ENCODE data around the gene CEBPA. TPM values are rescaled to one million over a fixed set of nuclear protein-coding genes. Genes with fewer than 3 reads are reported as not detected.

Gene CEBPA
- total RNA-seq, 5 donors from 2014 or later (not counting 1 experiment from before 2014, with no cell fraction given): 1.1 to 2.1 (median 1.8) TPM

DNA sequence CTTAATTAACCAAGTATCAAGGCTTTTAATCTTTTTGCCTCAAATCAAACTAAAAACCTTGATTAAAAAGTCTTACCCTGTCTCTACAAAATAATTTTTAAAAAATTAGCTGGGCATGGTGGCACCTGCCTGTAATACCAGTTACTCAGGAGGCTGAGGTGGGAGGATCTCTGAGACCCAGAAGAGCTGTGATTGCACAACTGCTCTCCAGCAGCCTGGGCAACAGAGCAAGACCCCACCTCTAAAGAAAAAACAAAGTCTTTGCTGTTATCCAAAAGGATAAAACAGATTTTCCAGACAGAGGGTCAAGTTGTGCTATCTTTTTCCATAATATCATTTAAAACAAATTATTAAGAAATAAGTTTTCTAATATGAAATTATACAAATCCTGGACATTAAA, 44.3 kb upstream of the CEBPA start:
- no peak for ATAC-seq (replicated peaks in 1 of 4)
- peaks cover 46 to 55% of the 10 kb centered on the region in 2 donors for H3K27me3 Mint-ChIP-seq

GRCh38 chr19:33345163-33345562, 42.8 kb upstream of the CEBPA start:
- DNase-seq (no peak), ATAC-seq (replicated peaks in 1 of 4) (no peak)
- peaks cover 54 to 63% of the 10 kb centered on the region in 2 donors for H3K27me3 Mint-ChIP-seq
- H3K27ac Mint-ChIP-seq: no peak overlapping the region
- ChIA-PET CTCF (no interaction called here), POLR2A (no interaction called here)
- H3K36me3 Mint-ChIP-seq: no peaks in the 10 kb centered on the region
- no peak overlapping the region for H3K4me3 Mint-ChIP-seq
- H3K4me1 Mint-ChIP-seq: no peaks in the 10 kb centered on the region
- Histone ChIP-seq H3K9me3 (no peaks in the 10 kb centered on the region), H3K4me1 (ENCODE audit: control insufficient read depth in 1 of 2, extremely low read depth in 1 of 2, insufficient read depth in 2 of 2, low read length in 2 of 2) (no peaks in the 10 kb centered on the region), H3K27me3 (replicated peaks in 1 of 2; ENCODE audit: control insufficient read depth in 2 of 2, extremely low read depth in 1 of 2, insufficient read depth in 2 of 2, low read length in 1 of 2) (peaks cover 0 to 42% of the 10 kb centered on the region in 2 experiments), H3K36me3 (ENCODE audit: control insufficient read depth in 2 of 2, extremely low read depth in 1 of 2, insufficient read depth in 1 of 2, low read length in 1 of 2) (no peaks in the 10 kb centered on the region), H3K27ac (ENCODE audit: low read length) (no peak overlapping the region), H3K4me3 (ENCODE audit: control insufficient read depth in 1 of 2, extremely low read depth in 1 of 2, low read length in 1 of 2) (no peak overlapping the region)
- WGBS (ENCODE audit: insufficient coverage): 80% methylated on average over 1 of the region's 6 CpGs
- no peaks in the 10 kb centered on the region for H3K9me3 Mint-ChIP-seq

More for the DNA sequence above, 44.3 kb upstream of the CEBPA start:
- Mint-ChIP-seq H3K4me3 (no peak overlapping the region), H3K9me3 (no peaks in the 10 kb centered on the region), H3K4me1 (no peaks in the 10 kb centered on the region), H3K36me3 (no peaks in the 10 kb centered on the region), H3K27ac (no peak overlapping the region)
- Histone ChIP-seq H3K27me3 (replicated peaks in 1 of 2; ENCODE audit: control insufficient read depth in 2 of 2, extremely low read depth in 1 of 2, insufficient read depth in 2 of 2, low read length in 1 of 2) (peaks cover 0 to 36% of the 10 kb centered on the region in 2 experiments), H3K36me3 (ENCODE audit: control insufficient read depth in 2 of 2, extremely low read depth in 1 of 2, insufficient read depth in 1 of 2, low read length in 1 of 2) (no peaks in the 10 kb centered on the region), H3K4me1 (ENCODE audit: control insufficient read depth in 1 of 2, extremely low read depth in 1 of 2, insufficient read depth in 2 of 2, low read length in 2 of 2) (no peaks in the 10 kb centered on the region), H3K27ac (ENCODE audit: low read length) (no peak overlapping the region), H3K4me3 (ENCODE audit: control insufficient read depth in 1 of 2, extremely low read depth in 1 of 2, low read length in 1 of 2) (no peak overlapping the region), H3K9me3 (no peaks in the 10 kb centered on the region)
- ChIA-PET POLR2A (no interaction called here), CTCF (no interaction called here)
- no peak for DNase-seq

- H3K9me3 ChIP-seq: no peaks in the 10 kb centered on the region
- Mint-ChIP-seq H3K9me3 (no peaks in the 10 kb centered on the region), H3K4me3 (no peak overlapping the region), H3K36me3 (no peaks in the 10 kb centered on the region), H3K27ac (no peak overlapping the region), H3K4me1 (no peaks in the 10 kb centered on the region), H3K27me3 (peaks cover 54 to 60% of the 10 kb centered on the region in 2 donors)
- H3K27me3 ChIP-seq (replicated peaks in 1 of 2; ENCODE audit: control insufficient read depth in 2 of 2, extremely low read depth in 1 of 2, insufficient read depth in 2 of 2, low read length in 1 of 2): peaks cover 0 to 38% of the 10 kb centered on the region in 2 experiments
- POLR2A ChIA-PET: no interaction called here
- no peaks in the 10 kb centered on the region for H3K36me3 ChIP-seq (ENCODE audit: control insufficient read depth in 2 of 2, extremely low read depth in 1 of 2, insufficient read depth in 1 of 2, low read length in 1 of 2)
- no peak overlapping the region for H3K27ac ChIP-seq (ENCODE audit: low read length)
- no peaks in the 10 kb centered on the region for H3K4me1 ChIP-seq (ENCODE audit: control insufficient read depth in 1 of 2, extremely low read depth in 1 of 2, insufficient read depth in 2 of 2, low read length in 2 of 2)
- ATAC-seq (replicated peaks in 1 of 4) (no peak), DNase-seq (no peak)
- no peak overlapping the region for H3K4me3 ChIP-seq (ENCODE audit: control insufficient read depth in 1 of 2, extremely low read depth in 1 of 2, low read length in 1 of 2)
- WGBS (ENCODE audit: insufficient coverage): no CpG with 5 or more reads among the region's 4 CpGs
- CTCF ChIA-PET: interaction anchor here in 1 of 2 donors (0.6 kb wide), 1 partner anchor 92 kb away, joined by 3 read pairs; no protein-coding TSS in a partner anchor
These were observed 42.2 kb upstream of the CEBPA start for GRCh38 chr19:33344573-33344925.

DNA sequence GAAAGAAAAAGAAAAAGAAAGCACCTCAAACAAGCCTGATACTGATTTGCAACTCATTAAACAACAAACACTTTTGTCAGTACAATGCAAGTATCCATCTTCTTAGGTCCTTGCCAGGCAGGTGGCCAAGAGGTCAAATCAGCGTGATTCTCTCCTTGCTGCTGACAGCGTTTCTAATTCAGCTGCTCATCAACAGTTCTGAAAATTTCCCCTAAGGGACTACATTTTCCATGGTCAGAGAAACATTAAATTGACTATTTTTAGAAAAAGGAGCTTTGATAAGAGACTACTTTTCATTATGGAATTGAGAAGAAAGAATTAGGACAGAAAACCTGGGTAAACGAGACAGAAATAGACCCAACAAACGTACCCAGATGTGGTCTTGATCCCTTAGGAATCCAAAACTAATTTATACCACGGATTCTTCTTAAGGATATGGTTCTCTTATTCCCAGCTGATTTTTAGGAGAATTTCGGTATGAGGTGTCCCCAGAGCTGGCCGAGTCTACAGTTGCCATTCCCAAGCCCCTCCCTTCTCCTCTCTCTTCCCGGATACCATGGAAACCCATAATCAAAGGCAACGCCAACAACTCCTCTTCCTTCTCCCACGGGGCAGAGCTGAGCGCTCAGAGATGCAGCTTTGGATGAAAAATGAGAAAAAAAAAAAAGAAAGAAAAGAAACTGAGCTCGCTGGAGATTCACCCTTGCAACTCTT, 41.7 kb upstream of the CEBPA start:
- H3K4me1 Mint-ChIP-seq: no peaks in the 10 kb centered on the region
- WGBS (ENCODE audit: insufficient coverage): no CpG with 5 or more reads among the region's 12 CpGs
- Histone ChIP-seq H3K36me3 (ENCODE audit: control insufficient read depth in 2 of 2, extremely low read depth in 1 of 2, insufficient read depth in 1 of 2, low read length in 1 of 2) (no peaks in the 10 kb centered on the region), H3K4me3 (ENCODE audit: control insufficient read depth in 1 of 2, extremely low read depth in 1 of 2, low read length in 1 of 2) (no peak overlapping the region), H3K27me3 (replicated peaks in 1 of 2; ENCODE audit: control insufficient read depth in 2 of 2, extremely low read depth in 1 of 2, insufficient read depth in 2 of 2, low read length in 1 of 2) (peaks cover 0 to 38% of the 10 kb centered on the region in 2 experiments), H3K27ac (ENCODE audit: low read length) (no peak overlapping the region), H3K9me3 (no peaks in the 10 kb centered on the region), H3K4me1 (ENCODE audit: control insufficient read depth in 1 of 2, extremely low read depth in 1 of 2, insufficient read depth in 2 of 2, low read length in 2 of 2) (no peaks in the 10 kb centered on the region)
- H3K9me3 Mint-ChIP-seq: no peaks in the 10 kb centered on the region
- CTCF ChIA-PET: interaction anchor here in 1 of 2 donors (0.6 kb wide), 1 partner anchor 92 kb away, joined by 3 read pairs; no protein-coding TSS in a partner anchor
- no peak for DNase-seq
- POLR2A ChIA-PET: no interaction called here
- H3K27me3 Mint-ChIP-seq: peaks cover 57 to 63% of the 10 kb centered on the region in 2 donors
- no peak for ATAC-seq (replicated peaks in 1 of 4)
- no peak overlapping the region for H3K4me3 Mint-ChIP-seq
- no peak overlapping the region for H3K27ac Mint-ChIP-seq
- H3K36me3 Mint-ChIP-seq: no peaks in the 10 kb centered on the region

GRCh38 chr19:33343301-33343700, 41.0 kb upstream of the CEBPA start:
- Histone ChIP-seq H3K9me3 (no peaks in the 10 kb centered on the region), H3K4me1 (ENCODE audit: control insufficient read depth in 1 of 2, extremely low read depth in 1 of 2, insufficient read depth in 2 of 2, low read length in 2 of 2) (no peaks in the 10 kb centered on the region), H3K4me3 (ENCODE audit: control insufficient read depth in 1 of 2, extremely low read depth in 1 of 2, low read length in 1 of 2) (no peak overlapping the region), H3K27me3 (replicated peaks in 1 of 2; ENCODE audit: control insufficient read depth in 2 of 2, extremely low read depth in 1 of 2, insufficient read depth in 2 of 2, low read length in 1 of 2) (peaks cover 0 to 33% of the 10 kb centered on the region in 2 experiments), H3K27ac (ENCODE audit: low read length) (no peak overlapping the region), H3K36me3 (ENCODE audit: control insufficient read depth in 2 of 2, extremely low read depth in 1 of 2, insufficient read depth in 1 of 2, low read length in 1 of 2) (no peaks in the 10 kb centered on the region)
- CTCF ChIA-PET: no interaction called here
- Mint-ChIP-seq H3K4me3 (no peak overlapping the region), H3K36me3 (no peaks in the 10 kb centered on the region), H3K27me3 (peaks cover 57 to 60% of the 10 kb centered on the region in 2 donors), H3K4me1 (no peaks in the 10 kb centered on the region), H3K9me3 (no peaks in the 10 kb centered on the region), H3K27ac (no peak overlapping the region)
- DNase-seq (no peak), ATAC-seq (replicated peaks in 1 of 4) (no peak)
- POLR2A ChIA-PET: no interaction called here
- WGBS (ENCODE audit: insufficient coverage): 79% methylated on average over 2 of the region's 2 CpGs

DNA sequence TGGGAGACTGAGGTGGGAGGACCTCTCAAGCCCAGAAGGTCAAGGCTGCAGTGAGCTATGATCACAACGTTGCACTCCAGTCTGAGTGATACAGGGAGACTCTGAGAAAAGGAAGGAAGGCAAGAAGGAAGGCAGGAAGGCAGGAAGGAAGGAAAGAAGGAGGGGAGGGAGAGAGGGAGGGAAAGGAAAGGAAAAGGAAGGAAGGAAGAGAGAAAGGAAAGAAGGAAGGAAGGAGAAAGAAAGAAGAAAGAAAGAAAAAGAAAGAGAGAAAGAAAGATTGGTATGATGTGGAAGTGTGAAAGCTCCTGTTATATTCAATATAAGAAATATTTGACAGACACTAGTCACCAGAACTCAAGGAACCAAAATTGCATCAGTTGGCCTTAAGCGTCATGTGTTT, 38.7 kb upstream of the CEBPA start:
- ChIA-PET POLR2A (no interaction called here), CTCF (no interaction called here)
- no peak overlapping the region for H3K27ac Mint-ChIP-seq

More for the DNA sequence above, 38.7 kb upstream of the CEBPA start:
- no peak overlapping the region for H3K4me3 Mint-ChIP-seq
- H3K27me3 Mint-ChIP-seq: peaks cover 46 to 49% of the 10 kb centered on the region in 2 donors
- Histone ChIP-seq H3K4me1 (ENCODE audit: control insufficient read depth in 1 of 2, extremely low read depth in 1 of 2, insufficient read depth in 2 of 2, low read length in 2 of 2) (no peaks in the 10 kb centered on the region), H3K9me3 (no peaks in the 10 kb centered on the region), H3K27ac (ENCODE audit: low read length) (no peak overlapping the region), H3K27me3 (replicated peaks in 1 of 2; ENCODE audit: control insufficient read depth in 2 of 2, extremely low read depth in 1 of 2, insufficient read depth in 2 of 2, low read length in 1 of 2) (peaks cover 0 to 24% of the 10 kb centered on the region in 2 experiments), H3K36me3 (ENCODE audit: control insufficient read depth in 2 of 2, extremely low read depth in 1 of 2, insufficient read depth in 1 of 2, low read length in 1 of 2) (no peaks in the 10 kb centered on the region), H3K4me3 (ENCODE audit: control insufficient read depth in 1 of 2, extremely low read depth in 1 of 2, low read length in 1 of 2) (no peak overlapping the region)
- no peaks in the 10 kb centered on the region for H3K36me3 Mint-ChIP-seq
- H3K9me3 Mint-ChIP-seq: no peaks in the 10 kb centered on the region
- H3K4me1 Mint-ChIP-seq: no peaks in the 10 kb centered on the region
- WGBS (ENCODE audit: insufficient coverage): 42% methylated on average over 1 of the region's 2 CpGs
- ATAC-seq (replicated peaks in 1 of 4): no peak
- DNase-seq: no peak

All from T-cell (primary cell).